SK-N-MC (cell line): ENCODE measurements around the gene LHCGR.

Experiments used
- DNase-seq: peaks from one replicate; pipeline ENCODE4 v3.0.0-alpha.2; 2011; ENCODE audit warnings: low read depth, low spot score
- H3K27ac ChIP-seq: fragments of 200-600 bp; sonication (generic); 2 replicates; pipeline ENCODE4 v1.5.1; 2016; ENCODE audit warnings: mixed run types
- H3K36me3 ChIP-seq: fragments of 200-600 bp; sonication (generic); 2 replicates; pipeline ENCODE4 v1.6.1; 2017; ENCODE audit warnings: antibody characterized with exemption, low read length, mixed read lengths; ENCODE audit not compliant: insufficient read depth
- H3K4me3 ChIP-seq: fragments of 200-600 bp; sonication (generic); 2 replicates; pipeline ENCODE4 v1.5.1; 2016
- H3K9ac ChIP-seq: fragments of 200-600 bp; sonication (generic); 2 replicates; pipeline ENCODE4 v1.8.0; 2017; ENCODE audit warnings: mixed run types, mixed read lengths; ENCODE audit not compliant: insufficient read length
- H3K9me3 ChIP-seq: fragments of 200-600 bp; sonication (generic); 2 replicates; pipeline ENCODE4 v1.6.1; 2017; ENCODE audit warnings: low read depth, mild to moderate bottlenecking, antibody characterized with exemption, low read length, moderate library complexity, mixed read lengths
- EZH2 ChIP-seq: fragments of 200-600 bp; sonication (generic); IDR thresholded peaks from one replicate; pipeline ENCODE4 v1.6.1; 2017; ENCODE audit warnings: antibody characterized with exemption
- FOXP2 ChIP-seq: optimal IDR thresholded peaks from 2 replicates; pipeline ENCODE3; 2011; ENCODE audit warnings: mild to moderate bottlenecking, moderate library complexity; ENCODE audit not compliant: insufficient read depth; ENCODE audit errors: extremely low read length, control extremely low read depth
- POLR2AphosphoS5 ChIP-seq: IDR thresholded peaks from 2 replicates; pipeline ENCODE4 v1.6.1; 2012; ENCODE audit warnings: mild to moderate bottlenecking, low read depth, low read length, borderline replicate concordance

Gene LHCGR

DNA sequence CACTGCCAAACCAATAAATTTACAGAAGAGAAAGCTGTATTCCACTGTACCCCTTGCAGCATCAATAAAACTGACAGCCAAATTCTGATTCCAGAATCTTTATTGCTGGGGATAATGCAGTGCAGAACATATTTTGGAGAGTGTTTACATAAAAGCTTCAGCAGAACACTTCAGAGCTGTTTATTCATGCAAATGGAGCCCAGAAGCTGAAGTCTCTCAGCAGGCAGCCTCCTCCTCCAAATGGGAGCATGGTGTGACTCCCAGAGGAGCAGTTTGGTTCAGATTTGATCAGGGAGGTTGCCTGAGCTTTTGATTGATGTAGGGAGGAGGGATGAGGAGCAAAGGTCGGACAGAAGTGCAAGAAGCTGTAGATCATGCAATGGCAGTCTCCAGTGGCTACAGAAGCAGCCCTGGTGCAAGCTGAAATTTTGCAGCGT, 22.4 kb downstream of the LHCGR start:
- TF ChIP-seq FOXP2 (peak; percentile 100), EZH2 (no peak), POLR2AphosphoS5 (peak; percentile 80; the same call in 1 of the 2 replicates)
- DNase-seq, result peak; percentile 83
- Histone ChIP-seq H3K9ac (no peak overlapping the region), H3K27ac (no peak overlapping the region), H3K4me3 (peak overlapping the region; percentile 54), H3K9me3 (no peaks in the 10 kb centered on the region), H3K36me3 (no peaks in the 10 kb centered on the region)

DNA sequence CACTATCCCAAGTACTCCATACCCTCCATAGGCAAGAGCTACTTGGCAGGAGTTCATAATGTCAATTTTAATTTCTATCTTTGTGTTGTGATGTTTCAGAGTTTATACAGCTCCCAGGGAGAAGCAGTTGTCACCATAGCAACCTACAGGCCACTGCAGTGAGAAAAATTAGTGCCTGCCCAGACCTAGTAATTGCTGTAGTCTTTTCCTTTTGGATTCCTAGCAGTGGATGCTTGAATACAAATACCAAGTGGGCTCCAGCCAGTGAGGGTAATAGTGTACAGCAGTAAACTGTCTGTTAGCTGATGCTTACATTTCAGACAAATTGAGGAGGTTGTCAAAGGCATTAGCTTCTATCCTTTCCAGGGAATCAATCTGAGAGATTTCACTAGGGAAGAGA, 26.7 kb downstream of the LHCGR start:
- Histone ChIP-seq H3K36me3 (no peaks in the 10 kb centered on the region), H3K27ac (no peak overlapping the region), H3K9me3 (no peaks in the 10 kb centered on the region), H3K4me3 (no peak overlapping the region), H3K9ac (no peak overlapping the region)
- TF ChIP-seq POLR2AphosphoS5 (no peak), EZH2 (no peak), FOXP2 (no peak)
- DNase-seq, result no peak

DNA sequence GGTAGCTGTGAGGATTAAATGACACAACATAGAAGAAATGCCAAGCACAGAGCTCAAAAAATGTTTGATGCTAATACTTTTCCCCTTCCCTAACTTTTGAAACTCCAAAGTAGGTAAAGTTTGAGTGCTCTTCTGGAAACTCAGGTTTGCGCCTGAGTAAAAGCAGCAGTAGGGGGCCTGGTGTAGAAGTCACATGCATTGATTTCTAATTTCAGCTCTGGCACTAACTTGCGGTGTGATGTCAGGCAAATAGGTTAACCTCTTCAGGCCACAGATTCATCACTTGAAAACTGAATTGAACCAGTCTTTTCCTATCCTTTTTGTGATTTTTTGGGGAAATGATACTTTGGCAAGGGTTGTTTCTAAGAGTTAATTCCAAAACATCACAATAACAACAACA, 27.2 kb downstream of the LHCGR start:
- Histone ChIP-seq H3K4me3 (no peak overlapping the region), H3K9ac (no peak overlapping the region), H3K36me3 (no peaks in the 10 kb centered on the region), H3K9me3 (no peaks in the 10 kb centered on the region), H3K27ac (no peak overlapping the region)
- no peak for TF ChIP-seq FOXP2
- TF ChIP-seq POLR2AphosphoS5, result no peak
- TF ChIP-seq EZH2, result no peak
- no peak for DNase-seq

DNA sequence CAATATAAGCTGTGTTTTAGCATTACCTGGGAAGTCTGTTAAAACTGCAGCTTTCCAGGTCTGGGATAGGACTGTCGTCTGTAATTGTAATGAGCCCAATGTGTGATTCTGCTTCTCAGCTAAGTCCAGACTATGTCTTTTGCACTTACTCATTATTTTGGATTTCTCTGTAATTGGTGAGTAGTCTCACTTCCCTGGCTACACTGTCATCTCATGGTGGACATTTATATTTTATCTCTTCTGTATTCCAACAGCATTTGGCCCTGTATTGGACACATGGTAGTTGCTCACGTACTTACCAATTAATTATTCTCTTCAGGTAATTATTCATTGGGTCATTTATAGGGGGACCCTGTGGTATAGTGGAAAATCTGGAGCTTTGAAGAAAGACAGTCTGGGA, 28.0 kb downstream of the LHCGR start:
- TF ChIP-seq POLR2AphosphoS5 (no peak), FOXP2 (no peak), EZH2 (no peak)
- DNase-seq, result no peak
- H3K4me3 ChIP-seq, result no peak overlapping the region
- no peaks in the 10 kb centered on the region for H3K9me3 ChIP-seq
- no peaks in the 10 kb centered on the region for H3K36me3 ChIP-seq
- H3K9ac ChIP-seq, result no peak overlapping the region
- H3K27ac ChIP-seq, result no peak overlapping the region

- Histone ChIP-seq H3K4me3 (no peak overlapping the region), H3K9ac (no peak overlapping the region), H3K27ac (no peak overlapping the region), H3K36me3 (no peaks in the 10 kb centered on the region), H3K9me3 (no peaks in the 10 kb centered on the region)
- no peak for DNase-seq
- TF ChIP-seq POLR2AphosphoS5 (no peak), EZH2 (no peak), FOXP2 (no peak)
Measured at GRCh38 chr2:48725696-48726494, 29.6 kb downstream of the LHCGR start.

DNA sequence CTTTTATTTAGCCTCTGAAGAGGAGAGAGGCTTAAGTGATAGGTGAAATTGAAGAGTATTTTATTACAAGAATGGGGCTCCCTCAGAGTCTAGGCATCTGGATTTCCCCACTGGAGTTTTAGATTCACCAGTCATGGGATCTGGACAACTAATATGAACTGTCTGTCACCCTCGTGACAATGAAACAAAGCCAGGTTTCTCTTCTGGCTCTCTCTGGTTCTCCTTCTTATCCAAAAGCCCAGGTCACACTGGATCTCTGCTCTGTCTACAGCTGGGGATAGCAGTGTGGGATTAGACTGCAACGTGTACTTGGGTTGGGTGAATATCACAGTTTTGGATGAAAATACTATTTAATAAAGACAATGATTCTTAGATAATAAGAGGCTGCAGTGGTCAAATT, 31.2 kb downstream of the LHCGR start:
- no peaks in the 10 kb centered on the region for H3K36me3 ChIP-seq
- no peak overlapping the region for H3K27ac ChIP-seq
- H3K9me3 ChIP-seq, result no peaks in the 10 kb centered on the region
- no peak overlapping the region for H3K4me3 ChIP-seq
- H3K9ac ChIP-seq, result no peak overlapping the region
- TF ChIP-seq POLR2AphosphoS5 (no peak), FOXP2 (no peak), EZH2 (no peak)
- DNase-seq, result no peak

DNA sequence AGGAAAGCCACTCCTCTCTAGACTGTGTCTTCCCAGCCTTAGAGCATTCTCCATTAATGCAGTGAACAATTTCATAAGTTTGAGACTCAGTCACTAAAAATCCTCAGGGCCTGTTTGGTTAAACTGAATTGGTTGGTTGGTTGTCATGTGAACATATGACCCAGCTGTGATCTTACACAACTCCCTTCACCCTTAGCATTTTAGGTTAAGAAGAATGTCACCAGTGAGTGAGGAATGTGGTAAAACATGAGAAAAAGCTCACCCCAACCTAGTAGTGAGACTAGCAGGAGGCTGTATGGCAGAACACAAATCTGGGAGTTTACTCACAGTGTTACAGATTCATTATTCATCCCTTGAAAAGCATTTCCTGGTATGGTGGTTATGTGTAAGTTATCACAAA, 32.4 kb downstream of the LHCGR start:
- Histone ChIP-seq H3K4me3 (no peak overlapping the region), H3K9ac (no peak overlapping the region), H3K36me3 (no peaks in the 10 kb centered on the region), H3K27ac (peak overlapping the region; percentile 53), H3K9me3 (no peaks in the 10 kb centered on the region)
- no peak for TF ChIP-seq POLR2AphosphoS5
- TF ChIP-seq FOXP2, result no peak
- TF ChIP-seq EZH2, result no peak
- DNase-seq, result no peak

- DNase-seq, result no peak
- no peak for TF ChIP-seq POLR2AphosphoS5
- no peak for TF ChIP-seq FOXP2
- no peak for TF ChIP-seq EZH2
- Histone ChIP-seq H3K27ac (no peak overlapping the region), H3K4me3 (no peak overlapping the region), H3K9ac (no peak overlapping the region), H3K36me3 (no peaks in the 10 kb centered on the region), H3K9me3 (no peaks in the 10 kb centered on the region)
Measured at GRCh38 chr2:48722391-48722790, 33.1 kb downstream of the LHCGR start.

- H3K9me3 ChIP-seq, result no peaks in the 10 kb centered on the region
- DNase-seq, result no peak
- no peak for TF ChIP-seq POLR2AphosphoS5
- TF ChIP-seq EZH2, result no peak
- no peak for TF ChIP-seq FOXP2
- H3K27ac ChIP-seq, result no peak overlapping the region
- no peak overlapping the region for H3K9ac ChIP-seq
- H3K4me3 ChIP-seq, result no peak overlapping the region
- no peaks in the 10 kb centered on the region for H3K36me3 ChIP-seq
Measured at GRCh38 chr2:48721158-48721557, 34.4 kb downstream of the LHCGR start.
